ENCODE results near the gene APRT.

DNA sequence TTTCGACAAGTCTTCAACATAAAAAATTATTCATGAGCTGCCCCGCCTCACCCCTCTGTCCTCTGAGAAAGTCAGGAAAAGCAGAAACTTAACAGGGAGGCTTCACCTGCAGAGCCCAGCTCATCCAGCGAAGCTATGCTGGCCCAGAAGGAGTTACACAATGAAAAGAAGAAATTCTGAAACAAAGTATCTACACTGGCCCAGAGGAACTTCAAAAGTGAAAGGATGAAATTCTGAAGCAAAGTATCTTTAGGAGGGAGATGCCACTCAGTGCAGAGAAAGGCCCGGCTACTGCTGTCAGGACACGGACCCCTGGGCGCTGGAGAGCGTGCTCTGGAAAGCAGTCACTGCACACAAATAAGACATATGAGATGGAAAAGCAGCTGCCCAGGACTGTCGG lies 43.4 kb upstream of the APRT start:
- TF ChIP-seq GATA3 (IDR thresholded peaks at IDR 0.05; ENCODE audit: low read depth, low read length), result no peak
- no peak for TF ChIP-seq GATA2 (IDR thresholded peaks at IDR 0.05; ENCODE audit: low read depth, low read length)

All from SH-SY5Y (cell line).